Neural cell (in vitro differentiated cells): ENCODE measurements around the gene COL18A1.

Source experiments
- EP300 ChIP-seq: fragments of 450-650 bp; conservative IDR thresholded peaks from 2 replicates; pipeline ENCODE4 v1.6.1; 2014; ENCODE audit warnings: antibody characterized with exemption, mild to moderate bottlenecking, moderate library complexity; ENCODE audit not compliant: poor library complexity, severe bottlenecking
- EZH2 ChIP-seq: fragments of 200-600, 300-800 bp; shearing (Covaris generic), sonication (generic); IDR thresholded peaks from 2 replicates; pipeline ENCODE4 v1.6.1; 2014; ENCODE audit warnings: antibody characterized with exemption, low read length, borderline replicate concordance, mild to moderate bottlenecking; ENCODE audit not compliant: insufficient read depth, poor library complexity, severe bottlenecking
- MXI1 ChIP-seq: fragments of 450-650 bp; conservative IDR thresholded peaks from 2 replicates; pipeline ENCODE4 v1.6.1; 2014; ENCODE audit warnings: antibody characterized with exemption, mild to moderate bottlenecking; ENCODE audit not compliant: poor library complexity, severe bottlenecking
- TAF1 ChIP-seq: IDR thresholded peaks from 2 replicates; pipeline ENCODE4 v1.6.1; 2012; ENCODE audit warnings: low read depth
- TF ChIP-seq, protein P1 (sequence below): fragments of 450-650 bp; IDR thresholded peaks from 2 replicates; pipeline ENCODE4 v1.5.1; 2014; ENCODE audit warnings: antibody characterized with exemption, mild to moderate bottlenecking, moderate library complexity; ENCODE audit not compliant: poor library complexity, severe bottlenecking
- TF ChIP-seq, protein P2 (sequence below): IDR thresholded peaks from 2 replicates; pipeline ENCODE4 v1.6.1; 2012; ENCODE audit warnings: borderline replicate concordance

DNA sequence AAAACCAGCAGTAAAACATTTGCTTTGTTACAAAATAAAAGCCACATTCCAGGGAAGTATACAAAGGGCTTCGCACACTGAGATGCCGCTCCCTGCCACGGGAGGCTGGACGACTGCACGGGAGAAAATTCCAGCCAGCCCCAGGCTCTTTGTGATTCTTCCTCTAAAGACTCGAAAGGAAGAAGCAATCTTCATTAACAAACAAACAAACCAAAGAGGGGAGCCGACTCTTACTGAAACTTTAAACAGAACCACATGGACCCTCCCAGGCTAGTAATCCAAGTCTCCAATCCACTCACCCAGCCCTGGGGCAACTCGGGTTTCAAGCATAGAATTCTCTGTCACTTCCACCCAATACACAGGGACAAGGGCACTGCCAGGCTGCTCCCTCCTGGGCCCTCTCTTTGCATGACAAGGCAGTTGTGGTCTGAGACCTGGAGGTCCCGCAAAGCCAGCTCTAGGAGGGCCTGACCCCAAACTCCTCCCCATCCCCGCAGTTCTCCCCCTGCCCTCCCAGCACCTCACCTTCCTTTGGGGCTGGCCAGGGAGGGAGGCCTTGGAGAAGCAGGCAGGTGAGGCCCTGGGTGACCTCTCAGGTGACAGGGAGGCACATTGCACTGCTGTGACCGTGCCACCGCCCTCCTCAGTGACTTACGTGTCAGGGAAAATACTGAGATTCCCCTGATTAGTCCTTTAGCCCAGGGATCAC is 26.6 kb upstream of the COL18A1 start:
- TF ChIP-seq, protein P1, sequence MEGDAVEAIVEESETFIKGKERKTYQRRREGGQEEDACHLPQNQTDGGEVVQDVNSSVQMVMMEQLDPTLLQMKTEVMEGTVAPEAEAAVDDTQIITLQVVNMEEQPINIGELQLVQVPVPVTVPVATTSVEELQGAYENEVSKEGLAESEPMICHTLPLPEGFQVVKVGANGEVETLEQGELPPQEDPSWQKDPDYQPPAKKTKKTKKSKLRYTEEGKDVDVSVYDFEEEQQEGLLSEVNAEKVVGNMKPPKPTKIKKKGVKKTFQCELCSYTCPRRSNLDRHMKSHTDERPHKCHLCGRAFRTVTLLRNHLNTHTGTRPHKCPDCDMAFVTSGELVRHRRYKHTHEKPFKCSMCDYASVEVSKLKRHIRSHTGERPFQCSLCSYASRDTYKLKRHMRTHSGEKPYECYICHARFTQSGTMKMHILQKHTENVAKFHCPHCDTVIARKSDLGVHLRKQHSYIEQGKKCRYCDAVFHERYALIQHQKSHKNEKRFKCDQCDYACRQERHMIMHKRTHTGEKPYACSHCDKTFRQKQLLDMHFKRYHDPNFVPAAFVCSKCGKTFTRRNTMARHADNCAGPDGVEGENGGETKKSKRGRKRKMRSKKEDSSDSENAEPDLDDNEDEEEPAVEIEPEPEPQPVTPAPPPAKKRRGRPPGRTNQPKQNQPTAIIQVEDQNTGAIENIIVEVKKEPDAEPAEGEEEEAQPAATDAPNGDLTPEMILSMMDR, result no peak
- no peak for TF ChIP-seq EZH2
- TF ChIP-seq TAF1, result no peak
- no peak for TF ChIP-seq EP300
- TF ChIP-seq, protein P2, sequence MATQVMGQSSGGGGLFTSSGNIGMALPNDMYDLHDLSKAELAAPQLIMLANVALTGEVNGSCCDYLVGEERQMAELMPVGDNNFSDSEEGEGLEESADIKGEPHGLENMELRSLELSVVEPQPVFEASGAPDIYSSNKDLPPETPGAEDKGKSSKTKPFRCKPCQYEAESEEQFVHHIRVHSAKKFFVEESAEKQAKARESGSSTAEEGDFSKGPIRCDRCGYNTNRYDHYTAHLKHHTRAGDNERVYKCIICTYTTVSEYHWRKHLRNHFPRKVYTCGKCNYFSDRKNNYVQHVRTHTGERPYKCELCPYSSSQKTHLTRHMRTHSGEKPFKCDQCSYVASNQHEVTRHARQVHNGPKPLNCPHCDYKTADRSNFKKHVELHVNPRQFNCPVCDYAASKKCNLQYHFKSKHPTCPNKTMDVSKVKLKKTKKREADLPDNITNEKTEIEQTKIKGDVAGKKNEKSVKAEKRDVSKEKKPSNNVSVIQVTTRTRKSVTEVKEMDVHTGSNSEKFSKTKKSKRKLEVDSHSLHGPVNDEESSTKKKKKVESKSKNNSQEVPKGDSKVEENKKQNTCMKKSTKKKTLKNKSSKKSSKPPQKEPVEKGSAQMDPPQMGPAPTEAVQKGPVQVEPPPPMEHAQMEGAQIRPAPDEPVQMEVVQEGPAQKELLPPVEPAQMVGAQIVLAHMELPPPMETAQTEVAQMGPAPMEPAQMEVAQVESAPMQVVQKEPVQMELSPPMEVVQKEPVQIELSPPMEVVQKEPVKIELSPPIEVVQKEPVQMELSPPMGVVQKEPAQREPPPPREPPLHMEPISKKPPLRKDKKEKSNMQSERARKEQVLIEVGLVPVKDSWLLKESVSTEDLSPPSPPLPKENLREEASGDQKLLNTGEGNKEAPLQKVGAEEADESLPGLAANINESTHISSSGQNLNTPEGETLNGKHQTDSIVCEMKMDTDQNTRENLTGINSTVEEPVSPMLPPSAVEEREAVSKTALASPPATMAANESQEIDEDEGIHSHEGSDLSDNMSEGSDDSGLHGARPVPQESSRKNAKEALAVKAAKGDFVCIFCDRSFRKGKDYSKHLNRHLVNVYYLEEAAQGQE, result no peak
- no peak for TF ChIP-seq MXI1
